HG03159 (cell line): ENCODE data around the gene SLC25A23.
"Not testable (repeated sequence)": the region's sequence is repeated elsewhere in the genome, so short reads cannot be mapped to it uniquely, and the experiment has no call there.

Source experiments
- ATAC-seq: cut with Tn5 transposase; IDR thresholded peaks from one replicate; pipeline ENCODE4 v1.9.1; 2021; ENCODE audit warnings: mild to moderate bottlenecking, moderate library complexity; ENCODE audit not compliant: unreplicated experiment

The SLC25A23 gene

DNA sequence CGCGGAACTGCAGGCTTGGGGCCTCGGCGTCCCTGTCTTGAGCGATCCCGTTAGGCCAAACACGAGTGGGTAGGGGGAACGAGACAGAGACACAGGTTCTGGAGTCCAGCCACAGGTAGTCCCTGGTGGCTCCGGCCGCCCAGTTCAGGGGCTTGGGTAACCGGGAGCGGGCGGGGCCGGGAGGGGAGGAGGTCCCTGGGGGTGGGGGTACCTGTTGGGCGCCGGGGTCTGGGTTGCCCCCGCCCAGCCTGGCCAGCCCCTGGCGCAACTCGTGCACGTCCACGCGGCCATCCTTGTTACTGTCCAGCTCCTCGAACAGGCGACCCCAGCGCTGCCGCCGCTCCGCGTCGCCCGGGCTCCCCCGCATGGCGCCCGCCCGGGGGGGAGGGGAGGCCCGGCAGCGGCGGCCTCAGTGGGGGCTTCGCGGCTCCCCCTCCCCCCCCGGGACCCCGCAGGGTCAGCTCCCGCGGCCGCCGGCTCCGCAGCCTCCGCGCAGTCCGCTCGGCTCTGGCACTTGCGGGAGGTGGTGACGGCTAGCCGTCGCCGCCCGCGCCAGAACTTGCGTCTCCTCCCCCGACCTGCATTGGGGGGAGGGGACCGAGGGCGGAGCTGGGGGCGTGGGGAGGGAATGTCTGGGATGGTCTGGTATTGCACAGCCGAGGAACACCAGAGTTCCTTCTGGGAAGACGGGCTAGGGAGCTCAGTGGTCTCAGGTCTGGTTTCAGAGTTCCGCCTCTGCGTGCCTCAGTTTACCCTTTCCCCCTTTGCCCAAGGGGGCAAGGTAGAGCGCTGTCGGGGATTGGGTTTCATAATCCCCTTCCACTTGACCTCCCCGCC, at the start of gene SLC25A23:
Gene SLC25A23, minus strand, starts transcription at position 531 of the 837 bp plus-strand sequence. Its CDS starts 164 bp downstream, at position 367.
- no peak for ATAC-seq

DNA sequence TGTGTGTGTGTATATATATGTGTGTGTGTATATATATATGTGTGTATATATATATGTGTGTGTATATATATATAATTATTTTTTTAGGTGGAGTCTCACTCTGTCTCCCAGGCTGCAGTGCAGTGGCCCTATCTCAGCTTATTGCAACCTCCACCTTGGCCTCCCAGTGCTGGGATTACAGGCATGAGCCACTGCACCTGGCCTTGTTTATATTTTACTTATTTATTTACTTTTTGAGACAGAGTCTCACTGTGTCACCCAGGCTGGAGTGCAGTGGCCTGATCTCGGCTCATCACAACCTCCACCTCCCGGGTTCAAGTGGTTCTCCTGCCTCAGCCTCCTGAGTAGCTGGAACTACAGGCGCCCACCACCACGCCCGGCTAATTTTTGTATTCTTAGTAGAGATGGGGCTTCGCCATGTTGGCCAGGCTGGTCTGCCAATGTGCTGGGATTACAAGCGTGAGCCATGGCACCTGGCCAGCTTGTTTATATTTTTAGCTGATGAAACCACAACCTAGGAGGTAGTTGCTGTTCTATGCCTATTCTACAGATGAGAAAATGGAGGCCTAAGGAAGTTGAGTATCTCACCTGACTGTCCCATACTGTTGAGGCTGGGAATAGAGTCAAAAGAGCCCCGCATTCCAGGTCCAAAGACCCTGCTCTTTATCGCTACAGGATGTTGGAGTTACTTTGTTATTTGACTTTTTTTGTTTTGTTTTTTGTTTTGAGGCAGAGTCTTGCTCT, 48.6 kb upstream of the SLC25A23 start:
- ATAC-seq, result not testable (repeated sequence)

DNA sequence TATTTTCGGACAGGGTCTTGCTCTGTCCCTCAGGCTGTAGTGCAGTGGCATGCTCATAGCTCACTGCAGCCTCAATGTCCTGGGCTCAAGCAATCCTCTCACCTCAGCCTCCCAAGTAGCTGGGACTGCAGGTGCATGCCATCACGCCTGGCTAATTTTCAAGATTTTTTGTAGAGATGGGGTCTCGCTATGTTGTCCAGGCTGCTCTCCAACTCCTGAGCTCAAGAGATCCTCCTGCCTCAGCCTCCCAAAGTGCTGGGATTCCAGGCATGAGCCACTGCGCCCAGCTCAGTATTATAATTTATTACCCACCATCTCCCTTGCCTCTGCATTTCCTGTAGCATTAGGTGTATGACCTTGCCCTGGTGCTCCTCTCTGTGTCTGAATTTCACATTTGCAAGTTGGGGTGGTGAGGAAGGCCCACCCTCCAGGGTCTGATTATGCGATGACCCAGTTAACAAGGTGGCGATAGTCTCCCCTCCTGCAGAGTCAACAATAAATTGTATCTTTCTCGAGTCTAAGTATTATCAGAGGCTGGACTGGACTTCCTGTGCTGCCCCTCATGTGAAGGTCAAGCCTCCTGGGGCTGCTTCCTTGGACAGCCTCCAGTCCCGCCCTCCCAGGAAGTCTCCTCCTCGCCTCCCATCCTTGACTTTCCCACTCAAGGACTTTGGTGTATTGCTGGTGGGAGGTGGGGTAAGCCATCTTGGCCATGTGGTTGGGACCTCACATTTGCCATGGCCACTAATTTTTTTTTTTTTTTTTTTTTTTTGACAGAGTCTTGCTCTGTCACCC, 44.0 kb upstream of the SLC25A23 start:
- no peak for ATAC-seq

GRCh38 chr19:6501740-6502648, 42.4 kb upstream of the SLC25A23 start, which contains the start of gene TUBB4A:
TSS of gene TUBB4A (minus strand) at chr19:6502309. CDS start at chr19:6502212, 97 bp downstream.
- ATAC-seq, result no peak

DNA sequence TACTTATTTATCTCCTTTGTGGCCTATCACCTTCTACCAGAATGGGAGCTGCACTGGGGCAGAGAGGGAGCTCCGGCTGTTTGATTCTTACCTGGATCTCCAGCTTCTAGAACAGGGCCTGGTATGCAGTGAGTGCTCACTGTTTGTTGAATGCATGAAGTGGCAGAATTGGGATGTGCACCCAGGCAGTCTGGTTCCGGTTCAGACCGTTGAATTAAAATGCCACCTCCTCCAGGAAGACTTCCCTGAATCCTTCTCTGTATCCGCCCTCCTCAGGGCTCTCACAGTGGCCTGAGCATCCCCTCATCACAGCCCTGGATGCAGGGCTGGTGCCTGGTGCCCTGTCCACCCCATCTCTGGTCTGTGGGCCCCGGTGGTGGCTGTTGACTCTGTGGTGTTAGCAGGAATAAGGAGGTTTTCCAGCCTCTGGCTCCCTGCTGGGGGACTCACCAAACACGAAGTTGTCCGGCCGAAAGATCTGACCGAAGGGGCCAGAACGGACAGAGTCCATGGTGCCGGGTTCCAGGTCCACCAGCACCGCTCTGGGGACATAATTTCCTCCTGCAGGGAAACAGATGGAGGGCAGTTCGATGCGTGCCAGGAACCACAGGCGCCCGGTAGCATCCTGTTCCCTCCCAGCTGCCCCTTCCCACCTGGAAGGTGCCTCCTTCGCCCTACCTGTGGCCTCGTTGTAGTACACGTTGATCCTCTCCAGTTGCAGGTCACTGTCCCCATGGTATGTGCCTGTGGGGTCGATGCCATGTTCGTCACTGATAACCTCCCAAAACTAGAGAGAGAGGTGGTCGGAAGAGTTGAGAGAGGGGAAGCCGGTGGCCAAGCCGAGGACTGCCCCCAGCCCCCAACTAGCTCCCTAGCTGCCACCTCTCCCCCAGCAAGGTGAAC, 41.5 kb upstream of the SLC25A23 start:
- ATAC-seq, result no peak

- no peak for ATAC-seq
Observed at GRCh38 chr19:6499052-6499790, 39.6 kb upstream of the SLC25A23 start.

DNA sequence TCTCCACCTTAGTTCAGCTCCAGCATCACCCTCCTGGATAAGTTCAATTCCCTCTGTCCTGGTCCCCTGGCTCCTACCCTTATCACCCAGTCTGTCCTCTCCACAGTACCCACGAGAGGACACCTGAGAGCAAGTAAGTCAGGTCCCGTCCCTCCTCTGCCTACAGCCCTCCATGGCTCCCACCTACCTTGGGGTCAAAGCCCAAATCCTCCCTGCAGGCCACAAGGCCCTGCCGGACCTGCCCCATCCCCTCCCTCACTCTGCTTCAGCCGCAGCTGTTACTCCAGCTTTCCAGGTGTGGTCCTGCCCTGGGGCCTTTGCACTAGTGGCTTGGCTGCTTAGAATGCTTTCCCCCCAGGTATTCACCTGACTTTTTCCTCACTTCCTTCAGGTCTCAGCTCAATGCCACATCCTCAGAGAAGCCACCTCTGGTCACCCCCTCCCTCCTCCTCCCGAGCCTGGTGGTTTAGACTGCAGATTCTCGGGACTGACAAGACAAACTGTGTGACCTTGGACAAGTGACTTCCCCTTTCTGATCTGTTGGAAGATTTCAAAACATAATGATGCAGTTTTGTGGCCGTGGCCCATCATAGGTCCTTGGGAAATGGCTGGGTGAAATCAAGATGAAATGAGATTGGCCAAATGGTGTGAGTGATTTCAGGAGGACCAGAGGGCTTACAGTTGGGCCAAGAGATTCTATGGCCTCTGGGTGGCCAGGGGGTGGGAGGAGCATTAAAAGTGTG, 38.9 kb upstream of the SLC25A23 start:
- no peak for ATAC-seq

GRCh38 chr19:6495947-6496346, 36.4 kb upstream of the SLC25A23 start:
- no peak for ATAC-seq

DNA sequence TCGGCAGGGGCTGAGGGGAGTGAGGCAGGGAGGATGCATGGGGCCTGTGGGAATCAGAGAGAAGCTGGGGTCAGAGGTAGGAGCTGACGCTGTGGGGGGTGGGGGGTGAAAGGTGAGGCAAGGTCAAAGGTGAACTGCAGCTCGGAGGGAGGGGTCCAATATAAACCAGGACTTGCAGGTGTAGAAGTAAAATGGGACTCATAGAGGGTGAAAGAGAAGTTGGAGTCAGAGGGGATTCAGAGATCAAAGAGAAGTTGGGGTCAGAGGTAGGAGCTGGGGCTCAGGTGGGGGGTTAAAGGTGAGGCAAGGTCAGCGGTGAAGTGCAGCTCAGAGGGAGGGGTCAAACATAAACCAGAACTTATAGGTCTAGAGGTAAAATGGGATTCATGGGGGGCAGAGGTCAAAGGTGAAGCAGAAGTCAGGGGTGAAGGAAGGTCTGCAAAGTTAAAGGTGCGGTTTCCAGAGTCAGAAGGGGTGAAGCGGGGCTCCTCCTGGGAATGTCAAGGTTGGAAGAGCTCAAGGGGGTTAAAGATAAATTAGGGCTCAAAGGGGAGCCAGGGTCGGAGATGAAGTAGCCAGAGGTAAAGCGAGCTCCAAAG, 34.9 kb upstream of the SLC25A23 start:
- ATAC-seq, result no peak

- no peak for ATAC-seq
Observed at GRCh38 chr19:6491802-6492592, 32.4 kb upstream of the SLC25A23 start.

- no peak for ATAC-seq
Observed at GRCh38 chr19:6490134-6490533, 30.5 kb upstream of the SLC25A23 start.

- no peak for ATAC-seq
Observed at GRCh38 chr19:6489278-6490061, 29.9 kb upstream of the SLC25A23 start.

DNA sequence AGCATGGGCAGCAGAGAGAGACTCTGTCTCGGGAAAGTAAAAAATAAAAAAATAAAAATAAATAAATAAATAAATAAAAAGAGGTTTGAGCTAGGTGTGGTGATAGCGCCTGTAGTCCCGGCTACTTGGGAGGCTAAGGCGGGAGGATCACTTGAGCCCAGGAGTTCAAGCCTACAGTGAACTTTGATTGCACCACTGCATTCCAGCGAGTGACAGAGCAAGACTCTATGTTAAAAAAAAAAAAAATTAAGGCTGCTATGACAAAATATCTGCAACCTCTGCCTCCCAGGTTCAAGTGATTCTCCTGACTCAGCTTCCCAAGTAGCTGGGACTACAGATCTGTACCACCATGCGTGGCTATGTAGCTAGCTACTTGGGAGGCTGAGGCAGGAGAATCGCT, 25.2 kb upstream of the SLC25A23 start:
- ATAC-seq, result no peak

- ATAC-seq, result no peak
Observed at GRCh38 chr19:6484230-6484629, 24.6 kb upstream of the SLC25A23 start.

- no peak for ATAC-seq
Observed at GRCh38 chr19:6483235-6483634, 23.6 kb upstream of the SLC25A23 start.

DNA sequence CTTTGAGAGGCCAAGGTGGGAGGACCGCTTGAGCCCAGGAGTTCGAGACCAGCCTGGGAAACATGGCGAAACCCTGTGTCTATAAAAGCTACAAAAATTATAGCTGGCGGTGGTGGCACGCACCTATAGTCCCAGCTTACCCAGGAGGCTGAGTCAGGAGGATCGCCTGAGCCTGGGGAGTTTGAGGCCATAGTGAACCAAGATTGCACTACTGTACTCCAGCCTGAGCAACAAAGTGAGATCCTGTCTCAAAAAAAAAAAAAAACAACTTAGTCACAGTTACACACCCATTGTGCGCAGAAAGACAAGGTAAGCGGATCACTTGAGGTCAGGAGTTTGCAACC, 22.7 kb upstream of the SLC25A23 start:
- no peak for ATAC-seq
